ENCODE data around the gene CLK3.
"Not testable (repeated sequence)": the region's sequence is repeated elsewhere in the genome, so short reads cannot be mapped to it uniquely, and the experiment has no call there.

The CLK3 gene

DNA sequence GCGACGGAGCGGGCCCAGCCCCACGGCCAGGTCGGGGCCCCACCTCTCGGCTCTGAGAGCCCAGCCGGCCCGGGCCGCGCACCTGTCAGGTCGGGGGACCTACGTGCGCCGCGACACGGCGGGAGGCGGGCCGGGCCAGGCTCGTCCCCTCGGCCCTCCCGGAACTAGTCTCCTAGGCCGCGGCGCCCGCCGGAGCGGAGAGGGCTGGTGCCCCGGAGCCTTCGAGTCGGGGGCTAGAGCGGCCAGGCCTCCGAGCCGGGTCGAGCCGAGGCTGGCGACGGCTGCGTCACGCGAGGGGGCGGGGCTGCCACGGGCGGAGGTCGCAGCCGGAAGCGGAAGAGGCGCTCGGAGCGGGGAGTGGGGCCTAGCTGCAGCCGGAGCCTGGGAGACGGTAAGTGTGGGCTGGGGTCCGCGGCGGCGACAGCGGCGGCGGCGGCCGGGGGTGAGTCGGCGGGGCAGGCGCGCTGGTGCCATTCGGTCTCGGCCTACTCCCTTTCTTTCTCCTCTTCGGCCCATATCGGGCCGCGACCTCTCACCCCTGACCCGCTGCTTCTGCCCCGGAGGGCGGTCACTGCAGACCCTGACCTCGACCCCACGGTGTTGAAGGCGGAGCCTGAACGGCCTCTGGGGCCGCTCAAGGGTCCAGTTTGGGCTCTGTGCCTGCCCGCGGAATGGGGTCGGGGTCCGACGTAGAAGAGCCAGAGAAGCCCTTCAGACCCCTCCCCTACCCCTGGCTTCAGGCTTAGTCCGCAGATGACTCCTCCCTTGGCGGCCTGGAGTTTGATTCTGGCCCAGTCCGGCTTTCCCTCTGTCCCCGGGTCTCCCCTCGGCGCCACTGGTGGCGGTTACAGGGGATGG, at the start of gene CLK3:
Gene CLK3 (plus strand): TSS at position 329 of the 858 bp plus-strand sequence. CDS start 3,361 bp downstream, outside the sequence.
- DNase-seq (ENCODE audit: low spot score), result peak; percentile 92

DNA sequence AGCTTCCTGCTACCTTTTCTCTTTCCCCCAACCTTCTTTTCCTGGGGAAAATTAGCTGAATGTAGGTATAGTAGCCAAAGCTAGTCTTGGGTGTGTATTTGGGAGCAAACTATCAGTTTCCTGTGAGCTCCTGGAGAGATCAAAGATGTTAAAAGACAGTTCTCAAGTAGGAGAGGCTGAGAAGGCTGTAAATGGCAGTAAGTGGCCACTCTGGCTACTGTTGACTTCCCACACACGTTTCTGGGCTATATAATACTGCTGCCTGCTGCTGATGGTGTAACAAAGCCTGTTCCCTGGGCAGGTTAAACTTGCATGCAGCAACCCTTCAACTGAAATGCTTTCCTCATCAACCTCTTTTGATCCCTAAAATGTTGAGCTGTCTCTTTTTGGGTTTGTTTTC, 47.0 kb upstream of the CLK3 start:
- DNase-seq (ENCODE audit: low spot score), result no peak

- DNase-seq (ENCODE audit: low spot score), result no peak
Measured at GRCh38 chr15:74569731-74570070, 45.9 kb upstream of the CLK3 start.

- no peak for DNase-seq (ENCODE audit: low spot score)
Measured at GRCh38 chr15:74571191-74571590, 44.4 kb upstream of the CLK3 start.

DNA sequence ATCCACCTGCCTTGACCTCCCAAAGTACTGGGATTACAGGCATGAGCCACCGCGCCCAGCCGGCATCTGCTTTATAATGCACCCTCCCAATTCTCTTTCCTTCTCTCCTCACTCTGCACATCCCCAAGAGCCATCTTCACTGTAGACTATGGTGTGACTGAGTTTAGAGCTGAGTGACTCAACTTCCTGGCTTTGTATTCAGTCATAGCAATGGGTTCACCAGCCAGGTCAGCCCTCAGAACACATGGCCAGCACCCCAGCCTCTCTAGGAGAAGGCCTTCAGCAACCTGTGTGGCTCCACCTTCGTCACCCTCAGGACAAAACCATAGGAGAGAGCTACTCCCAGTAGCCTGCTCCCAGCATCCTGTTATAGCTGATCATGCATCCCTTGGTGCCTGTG, 41.6 kb upstream of the CLK3 start:
- no peak for DNase-seq (ENCODE audit: low spot score)

DNA sequence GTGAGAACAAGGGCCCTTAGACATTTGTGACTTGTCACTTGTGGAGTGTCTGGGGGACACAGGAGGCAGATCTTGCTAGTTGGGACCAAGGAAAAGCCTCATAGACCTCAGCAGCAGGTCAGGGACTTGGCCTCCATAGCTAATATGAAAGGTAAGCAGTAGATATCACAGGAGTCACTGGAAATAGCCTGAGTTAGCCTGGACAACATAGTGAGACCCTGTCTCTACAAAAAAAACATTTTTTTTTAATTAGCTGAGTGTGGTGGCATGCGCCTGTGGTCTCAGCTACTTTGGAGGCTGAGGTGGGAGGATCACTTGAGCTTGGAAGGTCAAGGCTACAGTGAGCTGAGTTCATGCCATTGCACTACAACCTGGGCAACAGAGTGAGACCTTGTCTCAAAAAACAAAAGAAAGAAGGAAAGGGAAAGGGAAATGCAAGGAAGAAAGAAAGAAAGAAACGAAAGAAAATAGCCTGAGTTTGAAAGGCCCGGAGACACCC, 37.1 kb upstream of the CLK3 start:
- no peak for DNase-seq (ENCODE audit: low spot score)

- DNase-seq (ENCODE audit: low spot score), result no peak
Measured at GRCh38 chr15:74579001-74579400, 36.6 kb upstream of the CLK3 start.

GRCh38 chr15:74580538-74581350, 34.9 kb upstream of the CLK3 start:
- no peak for DNase-seq (ENCODE audit: low spot score)

GRCh38 chr15:74584204-74584603, 31.4 kb upstream of the CLK3 start:
- DNase-seq (ENCODE audit: low spot score), result no peak

DNA sequence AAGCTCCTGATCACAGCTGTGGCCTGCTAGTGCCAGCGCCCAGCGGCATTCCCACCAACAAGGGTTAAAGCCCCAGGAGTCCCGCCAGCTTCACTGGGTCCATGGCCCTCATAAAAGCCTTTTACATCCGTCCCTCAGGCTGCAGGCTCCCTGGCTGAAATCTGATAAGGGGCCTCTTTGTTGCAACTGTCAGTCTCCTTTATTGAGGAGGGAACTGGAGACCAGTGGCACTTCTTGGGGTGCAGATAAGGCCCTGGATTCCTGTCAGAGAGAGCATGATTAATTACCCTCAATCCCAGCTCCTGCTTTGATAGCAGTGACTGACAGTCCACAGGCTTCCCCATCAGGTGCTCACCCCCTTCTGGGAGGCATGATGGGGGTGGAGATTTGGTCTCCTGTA, 30.9 kb upstream of the CLK3 start:
- DNase-seq (ENCODE audit: low spot score), result no peak

DNA sequence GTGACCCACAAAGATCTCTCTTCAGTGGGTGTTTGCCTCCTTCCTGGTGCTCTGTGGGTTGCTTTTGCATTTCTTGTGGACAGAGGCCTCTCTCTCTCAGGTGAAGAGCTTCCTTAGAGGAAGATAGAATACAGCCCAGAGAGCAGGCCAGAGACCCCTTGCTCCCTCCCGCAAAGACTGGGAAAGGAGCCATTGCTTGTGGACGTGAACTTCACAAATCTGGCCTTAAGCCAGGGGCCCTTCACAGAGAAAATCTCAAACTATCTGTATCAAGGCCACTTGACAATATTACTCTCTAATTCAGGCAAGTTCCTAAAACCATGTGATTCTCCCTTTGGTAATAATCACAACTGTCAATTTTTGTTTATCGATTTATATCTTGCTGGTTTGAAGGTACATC, 30.4 kb upstream of the CLK3 start:
- no peak for DNase-seq (ENCODE audit: low spot score)

GRCh38 chr15:74585857-74586256, 29.8 kb upstream of the CLK3 start:
- no peak for DNase-seq (ENCODE audit: low spot score)

- no peak for DNase-seq (ENCODE audit: low spot score)
Measured at GRCh38 chr15:74589826-74590225, 25.8 kb upstream of the CLK3 start.

- DNase-seq (ENCODE audit: low spot score), result no peak
Measured at GRCh38 chr15:74592222-74592621, 23.4 kb upstream of the CLK3 start.

DNA sequence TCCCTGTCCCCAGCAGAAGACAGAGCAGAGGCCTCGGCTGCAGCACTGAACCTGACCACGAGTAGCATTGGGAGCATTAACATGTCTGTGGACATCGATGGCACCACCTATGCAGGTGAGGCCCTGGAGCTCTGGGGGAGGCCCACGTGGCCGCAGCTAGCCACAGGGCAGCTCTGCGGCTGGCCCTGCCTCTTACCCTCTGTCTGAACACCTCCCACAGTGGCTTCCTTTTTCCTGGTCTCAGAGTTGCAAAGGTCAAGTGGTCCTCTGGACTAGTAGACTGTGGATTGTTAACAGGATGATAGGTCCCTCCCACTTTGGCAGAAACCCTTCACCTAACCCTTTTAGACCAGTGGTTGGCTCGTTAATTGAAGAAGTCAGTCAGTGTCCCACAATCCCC, 22.5 kb upstream of the CLK3 start:
- no peak for DNase-seq (ENCODE audit: low spot score)

DNA sequence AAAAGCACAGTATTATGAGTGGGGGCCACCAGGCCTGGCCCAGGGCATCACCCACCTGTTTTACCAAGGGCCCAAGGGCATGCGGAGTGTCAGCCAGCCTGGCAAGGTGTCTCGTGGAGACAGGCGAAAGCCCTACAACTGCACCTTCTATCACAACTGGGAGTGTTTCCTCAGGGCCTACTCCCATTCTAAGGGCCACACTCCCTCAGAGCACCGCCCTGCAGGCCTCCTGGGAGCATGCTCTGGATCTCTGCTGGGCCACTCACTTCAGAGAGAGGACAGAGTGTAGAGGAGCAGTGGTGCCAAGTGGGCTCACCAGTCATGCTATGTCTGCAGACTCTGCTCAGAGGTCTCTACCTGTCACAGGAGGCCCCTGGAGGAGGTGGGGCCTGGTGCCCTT, 21.2 kb upstream of the CLK3 start:
- no peak for DNase-seq (ENCODE audit: low spot score)

DNA sequence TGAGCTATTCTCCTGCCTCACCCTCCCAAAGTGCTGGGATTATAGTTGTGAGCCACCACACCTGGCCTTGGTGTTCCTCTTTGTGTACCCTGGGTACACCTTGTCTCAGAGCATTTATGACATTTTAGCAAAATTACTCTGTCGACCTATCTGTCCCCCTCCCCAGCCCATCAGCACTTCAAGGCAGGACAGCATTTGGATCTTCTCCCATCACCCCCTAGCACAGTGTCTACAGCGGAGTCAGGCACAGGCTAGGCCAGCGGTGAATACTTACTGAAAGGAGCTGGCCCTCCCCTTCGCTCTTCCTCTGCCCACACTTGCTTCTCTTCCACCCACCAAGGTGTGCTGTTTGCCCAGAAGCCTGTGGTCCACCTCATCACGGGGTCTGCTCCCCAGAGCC, 20.4 kb upstream of the CLK3 start:
- DNase-seq (ENCODE audit: low spot score), result no peak

DNA sequence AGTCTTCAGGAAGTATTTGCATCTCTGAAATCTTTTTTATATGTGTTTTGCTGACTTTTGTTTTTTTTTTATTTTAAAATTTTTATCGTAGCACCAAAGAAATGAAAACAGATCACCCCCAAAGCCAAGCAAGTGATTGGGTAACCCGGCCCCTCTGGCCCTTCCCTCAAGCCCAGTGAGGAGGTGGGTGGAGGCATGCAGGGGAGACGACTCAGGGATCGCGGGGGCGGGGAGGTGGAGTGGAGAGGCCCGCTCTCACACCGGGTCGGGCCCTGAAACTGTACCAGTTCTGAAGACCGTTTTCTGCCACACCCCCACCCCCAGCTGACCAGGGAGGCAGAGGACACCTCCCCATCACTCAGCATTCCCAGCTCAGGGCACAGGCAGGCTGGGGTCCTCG, 18.9 kb upstream of the CLK3 start:
- not testable (repeated sequence) for DNase-seq (ENCODE audit: low spot score)

- not testable (repeated sequence) for DNase-seq (ENCODE audit: low spot score)
Measured at GRCh38 chr15:74597146-74597705, 18.4 kb upstream of the CLK3 start.

DNA sequence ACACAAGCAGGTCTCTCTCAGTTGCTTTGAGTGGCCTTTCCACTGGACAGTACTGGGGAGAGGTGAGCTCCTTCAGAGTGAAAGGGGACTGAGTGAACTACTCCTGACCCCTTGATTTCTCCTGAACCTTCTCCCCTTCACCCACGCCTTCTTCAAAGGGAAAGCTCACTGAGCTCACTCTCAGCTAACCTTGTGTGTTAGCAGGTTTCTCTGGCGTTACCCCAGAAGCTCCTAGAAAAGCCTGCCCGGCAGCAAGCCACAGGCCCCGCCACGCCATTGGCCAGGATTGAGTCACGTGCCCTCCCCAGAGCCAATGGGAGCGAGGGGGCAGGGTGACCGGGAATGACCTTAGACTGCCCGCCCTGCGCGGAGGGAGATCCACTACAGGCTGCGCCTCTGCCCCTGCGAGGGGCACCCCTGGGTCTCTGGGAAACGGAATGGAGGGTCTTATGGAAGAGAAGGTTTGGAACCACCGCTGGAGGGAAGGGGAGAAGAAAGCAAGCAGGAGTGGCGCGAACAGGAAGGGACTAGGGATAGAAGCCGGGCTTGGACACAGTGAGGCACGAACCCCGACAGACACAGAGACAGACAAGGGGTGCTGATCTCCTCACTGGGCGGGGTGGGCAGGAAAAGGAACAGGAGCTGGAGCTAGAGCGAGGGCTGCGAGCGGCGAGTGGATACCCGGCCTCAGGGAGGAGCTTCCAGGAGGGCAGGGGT, 17.4 kb upstream of the CLK3 start:
- DNase-seq (ENCODE audit: low spot score), result peak; percentile 94

- no peak for DNase-seq (ENCODE audit: low spot score)
Measured at GRCh38 chr15:74599156-74599555, 16.5 kb upstream of the CLK3 start.
